Epithelial cell of prostate (primary cell): Measurements from ENCODE around the gene PMCH.
"Not testable (repeated sequence)": the region's sequence is repeated elsewhere in the genome, so short reads cannot be mapped to it uniquely, and the experiment has no call there.

Experiments used
- DNase-seq: peaks from one replicate; pipeline ENCODE4 v3.0.0-alpha.2; 2011; ENCODE audit warnings: low read depth, low spot score
- H3K27ac ChIP-seq: fragments of 450-650 bp; 2 replicates; pipeline ENCODE4 v1.5.1; 2017; ENCODE audit warnings: mild to moderate bottlenecking

PMCH gene

GRCh38 chr12:102197789-102198188 is at the start of gene PMCH:
PMCH (minus strand) TSS chr12:102197833; CDS start chr12:102197770, 63 bp downstream.
- peak; percentile 6 for DNase-seq
- H3K27ac ChIP-seq, result no peak within 1 kb of the TSS

GRCh38 chr12:102240859-102241258 is 43.2 kb upstream of the PMCH start:
- not testable (repeated sequence) for H3K27ac ChIP-seq, DNase-seq

DNA sequence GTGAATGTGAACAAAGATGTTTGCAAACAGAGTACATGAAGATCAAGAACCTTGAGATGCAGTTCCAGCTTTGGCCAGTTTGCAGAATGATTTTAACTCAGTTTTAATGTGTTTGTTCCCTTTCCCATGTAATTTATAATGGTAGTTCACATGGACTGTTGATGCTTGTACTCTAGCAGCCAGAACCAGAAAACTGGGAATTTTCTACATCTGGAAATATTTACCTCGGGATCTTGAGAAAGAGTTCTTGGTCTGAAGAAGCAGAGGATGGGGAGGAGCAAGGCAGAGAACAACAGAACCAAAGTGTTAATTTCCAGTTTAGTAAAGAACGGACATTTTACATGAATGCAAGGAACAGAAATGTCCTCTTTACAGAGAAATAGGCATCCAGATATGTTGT is 37.0 kb upstream of the PMCH start:
- no peak for DNase-seq
- H3K27ac ChIP-seq, result no peak overlapping the region

DNA sequence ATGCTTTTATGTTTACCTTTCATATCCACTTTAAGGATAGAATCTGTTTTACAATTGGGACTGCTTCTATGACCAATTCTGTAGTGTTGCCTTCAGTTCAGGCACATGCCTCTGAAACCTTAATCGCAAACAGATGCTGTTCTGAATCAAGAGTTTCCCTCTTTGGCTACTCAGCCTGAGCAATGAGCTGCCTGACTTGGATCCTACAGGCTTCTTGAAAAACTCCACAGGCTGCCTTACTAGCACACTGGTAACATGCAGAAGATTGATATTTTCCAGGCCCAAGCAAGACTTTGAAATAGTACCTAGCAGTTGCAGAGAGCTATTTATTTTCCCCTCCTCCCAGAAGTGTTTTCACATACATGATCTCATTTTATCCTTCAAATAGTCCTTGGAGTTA is 34.8 kb upstream of the PMCH start:
- DNase-seq, result no peak
- H3K27ac ChIP-seq, result no peak overlapping the region

GRCh38 chr12:102232036-102232435 is 34.4 kb upstream of the PMCH start:
- no peak overlapping the region for H3K27ac ChIP-seq
- no peak for DNase-seq

DNA sequence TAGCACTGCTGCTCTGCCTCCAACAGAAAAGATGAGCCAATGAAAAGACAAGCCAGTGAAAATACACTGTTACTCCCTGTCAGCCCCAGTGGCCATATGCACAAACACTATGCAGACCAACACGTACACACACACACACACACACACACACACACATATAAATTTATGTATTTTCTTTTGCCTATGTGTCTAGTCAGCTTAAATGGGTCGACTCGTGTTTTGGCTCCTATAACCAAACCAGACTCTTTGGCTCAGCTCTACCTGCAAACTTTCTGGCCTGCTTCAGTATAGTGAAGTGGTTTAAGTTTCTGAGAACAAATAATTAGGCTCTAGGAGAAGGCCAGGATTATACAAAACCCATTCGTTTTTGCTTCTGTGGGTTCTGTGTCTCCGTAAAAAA is 30.3 kb upstream of the PMCH start:
- no peak overlapping the region for H3K27ac ChIP-seq
- no peak for DNase-seq

- no peak overlapping the region for H3K27ac ChIP-seq
- DNase-seq, result no peak
Measured at GRCh38 chr12:102220736-102221135, 23.1 kb upstream of the PMCH start.

DNA sequence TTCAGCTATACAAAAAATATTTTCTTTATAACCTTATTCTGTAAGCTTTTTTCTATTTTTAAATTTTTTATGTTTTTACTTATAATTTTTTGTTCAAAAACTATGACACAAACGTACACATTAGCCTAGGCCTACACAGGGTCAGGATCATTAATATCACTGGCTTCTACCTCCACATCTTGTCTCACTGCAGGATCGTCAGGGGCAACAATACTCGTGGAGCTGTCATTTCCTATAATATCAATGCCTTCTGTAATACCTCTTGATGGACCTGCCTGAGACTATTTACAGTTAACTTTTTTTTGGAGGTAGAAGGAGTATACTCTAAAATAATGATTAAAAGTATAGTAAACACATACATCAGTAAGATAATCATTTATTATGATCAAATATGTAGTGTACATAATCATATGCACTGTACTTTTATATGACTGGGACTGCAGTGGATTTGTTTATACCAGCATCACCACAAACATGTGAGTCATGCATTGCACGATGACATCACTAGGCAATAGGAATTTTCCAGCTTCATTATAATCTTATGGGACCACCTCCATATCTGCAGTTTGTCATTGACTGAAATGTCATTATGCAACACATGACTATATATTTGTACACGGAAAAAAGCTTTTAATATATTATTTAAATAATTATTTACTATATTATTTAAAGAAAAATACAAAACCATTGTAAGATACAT is 18.5 kb upstream of the PMCH start:
- peak; percentile 2 for DNase-seq
- H3K27ac ChIP-seq, result no peak overlapping the region

GRCh38 chr12:102204025-102204424 is 6.4 kb upstream of the PMCH start:
- H3K27ac ChIP-seq, result no peak overlapping the region
- no peak for DNase-seq

DNA sequence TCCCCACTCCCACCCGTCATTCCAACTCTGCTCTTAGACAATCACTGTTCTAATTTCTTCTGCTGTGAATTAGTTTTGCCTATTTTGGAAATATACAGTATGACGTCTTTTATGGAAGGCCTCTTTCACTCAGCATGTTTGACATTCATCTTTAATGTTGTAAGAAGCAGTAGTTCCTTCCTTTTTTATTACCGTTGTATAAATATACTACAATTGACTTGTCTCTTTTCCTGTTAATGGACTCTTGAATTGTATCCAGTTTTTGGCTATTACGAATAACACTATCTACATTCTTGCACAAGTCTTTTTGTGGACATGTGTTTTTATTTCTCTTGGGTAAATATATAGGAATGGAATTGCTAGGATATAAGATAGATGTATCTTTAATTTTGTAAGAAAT is 4.9 kb upstream of the PMCH start:
- H3K27ac ChIP-seq, result no peak overlapping the region
- DNase-seq, result no peak

- no peak overlapping the region for H3K27ac ChIP-seq
- DNase-seq, result no peak
Measured at GRCh38 chr12:102201436-102202061, 3.9 kb upstream of the PMCH start.

DNA sequence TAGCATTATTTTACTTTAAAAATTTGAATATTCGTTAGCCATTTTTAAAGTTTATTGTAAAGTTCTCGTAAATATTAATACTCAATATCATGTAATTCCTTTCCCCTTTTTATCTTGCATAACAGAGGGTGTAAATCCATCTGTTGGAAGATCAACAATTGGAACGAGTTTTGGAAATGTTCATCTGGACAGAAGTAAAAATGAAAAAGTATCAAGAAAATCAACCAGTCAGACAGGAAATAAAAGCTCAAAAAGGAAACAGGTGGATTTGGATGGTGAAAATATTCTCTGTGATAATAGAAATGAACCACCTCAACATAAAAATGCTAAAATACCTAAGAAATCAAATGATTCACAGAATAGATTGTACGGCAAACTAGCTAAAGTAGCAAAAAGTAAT is 1.8 kb downstream of the PMCH start:
- H3K27ac ChIP-seq, result no peak overlapping the region
- DNase-seq, result no peak

DNA sequence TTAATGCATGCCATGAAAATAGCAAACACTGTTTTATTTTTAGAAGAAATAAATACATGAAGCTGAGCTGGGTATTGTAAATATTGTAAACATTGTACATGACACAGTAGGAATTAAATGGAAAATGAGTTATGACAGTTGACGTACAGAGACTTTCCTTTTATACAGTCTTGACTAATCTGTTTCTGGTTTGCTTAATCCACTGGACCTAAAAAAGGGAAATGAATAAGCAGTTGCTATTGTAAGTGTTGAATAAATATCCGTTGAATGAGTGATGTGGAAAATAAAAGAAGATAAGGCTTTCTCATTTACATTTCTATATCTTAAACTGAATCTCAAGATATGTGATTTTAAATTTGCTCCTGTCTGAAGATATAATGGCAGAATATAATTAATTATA is 15.0 kb downstream of the PMCH start:
- no peak overlapping the region for H3K27ac ChIP-seq
- DNase-seq, result no peak

- H3K27ac ChIP-seq, result no peak overlapping the region
- DNase-seq, result no peak
Measured at GRCh38 chr12:102174761-102175160, 22.9 kb downstream of the PMCH start.

DNA sequence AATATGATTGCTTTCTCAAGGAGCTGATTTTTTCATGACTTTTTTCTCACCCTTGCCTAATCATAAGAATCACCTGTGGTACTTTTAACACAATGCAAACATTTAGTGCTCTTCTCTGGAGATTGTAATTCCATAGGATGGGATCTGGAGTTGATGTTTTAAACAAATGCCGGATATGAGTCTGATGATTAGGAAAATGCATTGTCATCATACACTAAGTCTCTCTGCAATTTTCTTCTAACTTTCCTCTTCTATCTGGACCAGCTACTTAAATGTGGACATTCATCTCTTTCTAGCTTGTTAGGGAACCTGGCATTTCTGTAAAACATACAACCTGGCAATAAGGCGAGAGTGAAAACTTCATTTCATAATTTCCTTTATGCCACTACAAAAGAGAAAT is 23.5 kb downstream of the PMCH start:
- no peak for DNase-seq
- H3K27ac ChIP-seq, result no peak overlapping the region

- H3K27ac ChIP-seq, result no peak overlapping the region
- no peak for DNase-seq
Measured at GRCh38 chr12:102172436-102172835, 25.2 kb downstream of the PMCH start.

DNA sequence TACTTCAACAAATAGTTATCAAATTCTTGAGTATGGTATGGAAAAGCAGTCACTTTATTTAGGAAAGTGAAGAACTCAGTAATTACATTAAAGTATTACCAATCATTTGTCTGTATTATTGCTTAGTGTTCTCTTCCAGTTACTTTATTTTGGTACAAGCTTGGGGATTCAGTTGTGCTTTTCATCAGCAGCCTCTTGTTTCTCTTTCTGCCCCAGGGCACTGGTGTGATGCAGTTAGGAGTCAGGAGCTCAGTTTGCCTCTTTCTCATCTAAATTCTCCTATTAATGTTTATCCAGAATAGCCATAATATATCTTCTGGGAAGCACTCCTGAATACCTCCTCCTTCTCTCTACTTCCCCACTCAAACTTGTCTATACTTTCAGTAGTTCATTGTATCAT is 25.7 kb downstream of the PMCH start:
- no peak overlapping the region for H3K27ac ChIP-seq
- no peak for DNase-seq

DNA sequence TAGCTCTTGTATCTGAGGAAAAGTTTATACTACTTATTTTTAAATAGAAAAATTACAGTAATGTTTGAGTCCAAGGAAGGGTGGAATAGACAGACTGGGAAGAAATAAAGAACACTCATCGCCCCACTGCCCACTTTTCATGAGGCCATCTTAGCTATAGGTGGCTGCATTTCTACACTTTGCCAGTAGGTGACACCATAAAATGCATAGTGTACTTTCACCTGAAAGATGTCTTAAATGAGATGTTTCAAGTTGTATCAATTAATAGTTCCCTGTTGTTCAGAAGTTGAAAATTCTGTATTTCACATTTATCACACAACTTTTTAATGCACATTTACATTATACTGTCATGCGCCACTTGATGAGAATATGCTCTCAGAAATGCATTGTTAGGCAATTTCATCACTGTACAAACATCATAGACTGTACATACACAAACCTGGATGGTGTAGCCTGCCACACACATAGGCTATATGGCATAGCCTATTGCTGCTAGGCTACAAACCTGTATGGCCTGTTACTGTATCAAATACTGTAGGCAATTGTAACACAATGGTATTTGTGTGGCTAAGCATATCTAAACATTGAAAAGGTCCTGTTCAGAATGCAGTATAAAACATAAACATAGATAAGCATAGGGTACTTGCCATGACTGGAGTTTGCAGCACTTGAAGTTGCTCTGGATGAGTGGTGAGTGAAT is 27.6 kb downstream of the PMCH start:
- no peak for DNase-seq

DNA sequence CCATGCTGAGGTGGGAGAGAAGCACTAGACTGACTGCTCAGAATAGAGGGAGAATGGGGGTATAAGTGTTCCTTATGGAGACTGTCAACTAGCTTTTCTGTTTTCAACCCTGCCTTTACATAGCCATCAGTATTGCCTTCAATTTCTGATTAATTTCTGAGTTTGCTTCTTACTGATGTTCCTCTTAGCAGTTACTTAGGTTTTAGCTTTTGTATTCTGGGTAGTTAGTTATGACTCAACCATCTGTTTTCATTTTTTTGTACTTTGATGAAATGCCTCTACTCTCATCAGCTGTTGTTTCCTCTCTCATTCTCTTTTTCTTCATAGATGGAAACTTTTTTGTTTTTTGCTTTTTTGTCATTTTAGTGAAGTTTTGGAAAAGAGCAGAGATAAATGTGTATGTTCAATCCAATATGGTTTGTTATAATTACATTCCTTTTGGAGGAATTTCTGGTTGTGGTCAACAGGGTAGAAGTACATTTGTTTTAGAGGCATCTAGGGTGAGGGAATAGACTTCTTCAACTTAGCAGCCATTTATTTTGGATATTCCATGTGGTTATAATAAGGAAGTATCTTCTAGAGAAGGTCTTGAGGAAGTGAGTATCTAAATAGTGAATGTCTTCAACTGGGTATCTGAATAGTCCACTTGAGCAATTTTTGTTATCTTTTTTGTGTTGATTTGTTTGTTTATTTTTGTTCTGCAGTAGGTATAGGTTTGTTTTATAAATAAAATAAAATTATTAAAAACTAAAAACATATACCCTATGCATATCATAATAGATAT is 29.6 kb downstream of the PMCH start:
- DNase-seq, result no peak
- no peak overlapping the region for H3K27ac ChIP-seq

More for the DNA sequence above, 27.6 kb downstream of the PMCH start:
- H3K27ac ChIP-seq, result no peak overlapping the region

- DNase-seq, result no peak
- no peak overlapping the region for H3K27ac ChIP-seq
Measured at GRCh38 chr12:102163383-102163782, 34.2 kb downstream of the PMCH start.

DNA sequence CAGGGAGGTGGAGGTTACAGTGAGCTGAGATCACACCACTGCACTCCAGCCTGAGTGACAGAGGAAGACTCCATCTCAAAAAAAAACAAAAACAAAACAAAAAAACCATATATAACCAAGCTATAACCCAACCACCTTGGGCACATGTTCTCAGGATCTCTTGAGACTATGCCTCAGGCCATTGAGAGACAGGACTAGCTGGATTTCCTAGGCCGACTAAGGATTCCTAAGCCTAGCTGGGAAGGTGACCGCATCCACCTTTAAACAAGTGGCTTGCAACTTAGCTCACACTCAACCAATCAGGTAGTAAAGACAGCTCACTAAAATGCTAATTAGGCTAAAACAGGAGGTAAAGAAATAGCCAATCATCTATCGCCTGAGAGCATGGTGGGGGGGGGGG is 42.4 kb downstream of the PMCH start:
- not testable (repeated sequence) for H3K27ac ChIP-seq, DNase-seq
